Measurements from ENCODE around the gene CLEC16A.

Gene CLEC16A

DNA sequence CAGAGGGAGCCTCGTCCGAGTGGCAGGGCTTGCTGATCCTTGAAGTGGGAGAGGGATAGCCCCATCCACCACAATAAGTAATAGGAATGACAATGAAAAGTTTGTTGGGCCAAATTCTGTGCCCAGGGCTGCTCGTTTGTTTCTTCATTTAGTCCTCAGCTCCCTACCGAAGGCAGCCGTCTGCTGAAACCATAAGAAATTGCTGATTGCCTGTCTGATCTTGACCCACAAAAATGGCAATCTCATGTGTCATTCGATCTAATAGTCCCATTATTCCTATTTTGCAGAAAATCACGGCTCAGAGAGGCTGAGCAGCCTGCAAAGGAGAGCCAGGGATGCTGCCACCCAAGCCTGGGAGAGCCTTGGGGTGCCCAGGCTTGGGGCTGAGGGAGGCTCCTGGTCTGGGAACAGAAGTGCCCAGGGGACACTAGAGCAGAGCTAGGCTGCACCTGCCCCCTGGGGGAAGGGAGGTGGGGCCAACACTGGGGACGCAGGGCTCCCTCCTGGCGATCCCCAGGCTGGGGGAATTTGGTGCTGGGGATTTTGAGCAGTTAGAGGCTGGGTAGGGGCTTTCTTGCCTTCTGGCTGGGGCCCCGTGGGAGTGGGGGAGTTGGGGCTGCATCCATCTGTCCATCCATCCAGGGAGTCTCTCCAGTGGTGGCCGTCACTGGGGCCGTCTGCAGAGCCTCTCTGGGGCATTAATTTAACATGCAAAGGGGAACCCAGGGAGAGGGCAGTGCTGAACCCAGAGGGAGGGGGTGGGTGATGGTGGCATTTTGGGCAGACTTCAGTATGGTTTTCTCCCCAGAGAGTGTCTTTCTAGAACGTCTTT, 258.1 kb downstream of the CLEC16A start:
- TF ChIP-seq, protein P1, sequence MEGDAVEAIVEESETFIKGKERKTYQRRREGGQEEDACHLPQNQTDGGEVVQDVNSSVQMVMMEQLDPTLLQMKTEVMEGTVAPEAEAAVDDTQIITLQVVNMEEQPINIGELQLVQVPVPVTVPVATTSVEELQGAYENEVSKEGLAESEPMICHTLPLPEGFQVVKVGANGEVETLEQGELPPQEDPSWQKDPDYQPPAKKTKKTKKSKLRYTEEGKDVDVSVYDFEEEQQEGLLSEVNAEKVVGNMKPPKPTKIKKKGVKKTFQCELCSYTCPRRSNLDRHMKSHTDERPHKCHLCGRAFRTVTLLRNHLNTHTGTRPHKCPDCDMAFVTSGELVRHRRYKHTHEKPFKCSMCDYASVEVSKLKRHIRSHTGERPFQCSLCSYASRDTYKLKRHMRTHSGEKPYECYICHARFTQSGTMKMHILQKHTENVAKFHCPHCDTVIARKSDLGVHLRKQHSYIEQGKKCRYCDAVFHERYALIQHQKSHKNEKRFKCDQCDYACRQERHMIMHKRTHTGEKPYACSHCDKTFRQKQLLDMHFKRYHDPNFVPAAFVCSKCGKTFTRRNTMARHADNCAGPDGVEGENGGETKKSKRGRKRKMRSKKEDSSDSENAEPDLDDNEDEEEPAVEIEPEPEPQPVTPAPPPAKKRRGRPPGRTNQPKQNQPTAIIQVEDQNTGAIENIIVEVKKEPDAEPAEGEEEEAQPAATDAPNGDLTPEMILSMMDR (IDR thresholded peaks at IDR 0.05; ENCODE audit: low read depth, low read length, missing control alignments) = no peak
- no peak overlapping the region for H3K4me3 ChIP-seq (ENCODE audit: low read depth, low read length)
- in situ Hi-C loops (cut with HindIII; ENCODE audit: low sequenced_read_pairs) = no loop called here
- DNase-seq (ENCODE audit: low read depth) = no peak

DNA sequence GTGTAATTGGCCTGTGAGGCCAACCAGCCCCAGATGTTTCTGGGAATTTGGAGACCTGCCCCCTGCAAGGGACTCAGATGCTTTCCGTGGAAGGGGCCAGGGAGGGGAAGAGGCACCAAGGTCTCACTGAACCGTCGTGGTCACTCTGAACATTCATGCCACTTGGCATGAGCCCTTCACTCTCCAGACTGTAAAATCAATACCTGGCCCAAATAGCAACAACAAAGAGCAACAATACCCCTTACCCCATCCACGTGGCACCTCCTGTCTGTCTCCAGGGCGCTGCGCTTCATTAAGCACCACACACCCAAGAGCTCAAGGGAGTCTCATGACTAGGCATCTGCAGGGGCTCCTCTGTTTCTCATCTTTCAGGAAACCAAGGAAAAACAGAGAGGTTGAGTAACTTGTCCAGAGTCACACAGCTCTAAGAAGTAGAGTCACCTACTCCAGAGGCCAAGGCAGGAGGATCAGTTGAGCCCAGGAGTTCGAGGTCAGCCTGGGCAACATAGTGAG, 258.8 kb downstream of the CLEC16A start:
- TF ChIP-seq, protein P1 (IDR thresholded peaks at IDR 0.05; ENCODE audit: low read depth, low read length, missing control alignments) = no peak
- in situ Hi-C loops (cut with HindIII; ENCODE audit: low sequenced_read_pairs) = no loop called here
- no peak overlapping the region for H3K4me3 ChIP-seq (ENCODE audit: low read depth, low read length)
- DNase-seq (ENCODE audit: low read depth) = no peak

DNA sequence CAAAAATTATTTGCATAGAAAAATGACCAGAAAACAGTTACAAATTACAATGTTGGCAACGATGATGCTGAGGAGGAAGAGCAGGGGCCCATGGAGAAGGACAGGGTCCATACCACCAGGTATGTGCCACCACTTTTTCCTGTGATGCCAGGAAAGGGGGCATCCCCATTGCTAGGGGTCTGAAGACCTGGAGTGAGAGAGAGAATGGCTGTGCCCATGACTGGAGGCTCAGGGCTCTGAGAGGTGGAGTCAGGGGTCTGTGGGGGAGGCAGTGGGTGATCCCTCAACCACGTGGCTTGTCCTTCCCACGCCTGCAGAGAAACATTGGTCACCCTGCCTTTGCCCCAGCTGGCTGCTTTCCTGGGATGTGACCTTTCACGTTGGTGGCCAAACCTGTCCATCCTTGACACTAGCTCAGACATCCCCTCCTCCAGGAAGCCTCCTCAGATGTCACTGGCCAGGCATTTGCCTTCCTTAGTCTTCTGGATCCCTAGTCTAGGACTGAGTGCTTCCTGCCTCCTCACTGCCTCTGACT, 260.2 kb downstream of the CLEC16A start:
- in situ Hi-C loops (cut with HindIII; ENCODE audit: low sequenced_read_pairs) = no loop called here
- no peak overlapping the region for H3K4me3 ChIP-seq (ENCODE audit: low read depth, low read length)
- TF ChIP-seq, protein P1 (IDR thresholded peaks at IDR 0.05; ENCODE audit: low read depth, low read length, missing control alignments) = no peak
- DNase-seq (ENCODE audit: low read depth) = no peak

DNA sequence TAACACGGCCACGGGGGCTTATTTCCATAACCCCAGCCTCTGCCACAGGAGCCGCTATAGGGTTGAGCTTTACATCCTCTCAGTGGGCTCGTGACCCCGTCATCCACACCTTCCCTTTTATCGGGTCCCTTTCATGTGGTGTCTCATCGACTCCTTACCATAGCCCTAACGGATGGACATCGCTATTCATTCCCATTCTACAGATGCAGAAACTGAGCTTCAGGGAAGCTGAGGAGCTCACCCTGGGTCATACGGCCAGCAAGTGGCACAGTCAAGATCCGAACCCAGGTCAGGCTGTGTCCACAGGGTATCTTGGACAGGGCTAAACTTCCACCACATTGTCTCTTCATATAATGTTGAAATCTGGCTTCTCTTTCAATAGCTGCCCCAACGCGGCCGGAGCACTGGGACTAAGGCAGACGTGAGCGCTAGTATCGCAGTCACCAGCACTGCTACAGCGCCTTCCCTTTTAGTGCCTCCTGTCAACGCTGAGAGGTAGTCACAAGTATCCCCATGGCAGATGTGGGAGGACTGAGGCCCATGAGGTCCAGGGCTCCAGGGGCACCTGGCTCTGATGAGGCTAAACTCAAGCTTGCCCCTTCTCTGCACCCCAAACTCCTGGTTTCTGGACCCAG, 260.8 kb downstream of the CLEC16A start:
- TF ChIP-seq, protein P1 (IDR thresholded peaks at IDR 0.05; ENCODE audit: low read depth, low read length, missing control alignments) = no peak
- H3K4me3 ChIP-seq (ENCODE audit: low read depth, low read length) = no peak overlapping the region
- DNase-seq (ENCODE audit: low read depth) = no peak
- in situ Hi-C loops (cut with HindIII; ENCODE audit: low sequenced_read_pairs) = no loop called here

DNA sequence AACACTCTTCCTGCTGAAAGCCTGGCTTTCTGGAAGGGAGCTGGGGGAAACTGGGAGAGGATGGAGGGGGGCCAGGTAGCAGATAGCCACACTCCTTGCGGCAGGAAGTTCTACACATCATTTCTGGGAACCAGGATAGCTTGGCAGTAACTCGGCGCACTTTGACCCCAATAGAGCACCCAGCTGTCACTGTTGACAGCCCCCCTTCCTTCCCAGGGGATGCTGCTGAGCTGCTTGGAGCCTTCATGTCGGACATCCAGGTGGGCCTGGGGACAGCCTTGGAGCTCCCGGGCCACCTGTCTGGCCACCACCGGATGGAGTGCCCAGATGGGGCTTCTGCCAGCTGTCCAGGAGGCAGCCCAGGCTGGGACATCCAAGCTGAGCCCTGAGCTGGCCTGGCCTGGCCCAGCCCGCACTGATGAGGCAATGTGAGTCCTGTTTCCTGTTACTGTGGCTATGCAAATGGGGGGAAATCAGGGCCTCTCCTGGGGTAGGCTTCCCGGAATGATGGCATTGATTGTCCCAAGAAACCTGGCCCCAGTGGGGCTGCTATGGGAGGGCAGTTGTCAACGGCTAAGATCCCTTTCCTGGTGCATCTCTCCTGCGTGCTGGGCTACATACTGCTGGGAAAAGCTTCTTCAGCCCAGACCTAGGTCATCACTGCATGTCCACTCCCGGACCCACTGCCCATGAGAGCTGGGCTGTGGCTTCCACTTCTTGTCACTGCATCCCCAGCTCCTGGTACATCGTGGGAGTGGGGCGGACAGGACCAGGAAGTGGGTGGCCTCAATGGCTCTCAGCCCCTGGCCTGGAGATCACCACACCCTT, 261.6 kb downstream of the CLEC16A start:
- no peak overlapping the region for H3K4me3 ChIP-seq (ENCODE audit: low read depth, low read length)
- in situ Hi-C loops (cut with HindIII; ENCODE audit: low sequenced_read_pairs) = no loop called here
- TF ChIP-seq, protein P1 (IDR thresholded peaks at IDR 0.05; ENCODE audit: low read depth, low read length, missing control alignments) = no peak
- no peak for DNase-seq (ENCODE audit: low read depth)

DNA sequence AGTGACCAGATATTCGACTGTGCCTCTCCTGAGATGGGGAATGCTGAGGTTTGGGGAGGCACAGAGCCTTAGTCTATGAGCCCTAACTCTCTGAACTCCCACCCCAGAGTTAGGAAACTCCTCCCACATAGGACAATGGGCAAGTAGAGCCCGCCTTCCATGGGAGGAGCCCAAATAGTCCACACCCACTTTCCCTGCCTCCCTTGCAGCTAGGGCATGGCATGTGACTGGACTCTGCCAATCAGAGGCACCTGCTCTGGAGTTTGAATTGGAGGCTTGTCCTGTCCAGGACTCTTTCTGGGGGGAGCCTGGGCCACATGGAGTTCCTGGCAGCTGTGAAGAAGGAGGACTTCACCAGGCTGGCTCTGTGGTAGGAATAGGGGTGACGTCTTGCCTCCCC, 263.3 kb downstream of the CLEC16A start:
- TF ChIP-seq, protein P1 (IDR thresholded peaks at IDR 0.05; ENCODE audit: low read depth, low read length, missing control alignments) = no peak
- no peak for DNase-seq (ENCODE audit: low read depth)
- in situ Hi-C loops (cut with HindIII; ENCODE audit: low sequenced_read_pairs) = no loop called here
- H3K4me3 ChIP-seq (ENCODE audit: low read depth, low read length) = no peak overlapping the region

Data from astrocyte of the cerebellum (primary cell).